NK-92 (cell line): ENCODE results near the gene CHRM3.
"Not testable (repeated sequence)": the region's sequence is repeated elsewhere in the genome, so short reads cannot be mapped to it uniquely, and the experiment has no call there.

Experiments
- DNase-seq: peaks from one replicate; lab custom pipeline; 2025; ENCODE audit not compliant: unreplicated experiment; lab: John Stamatoyannopoulos, UW

Gene CHRM3

DNA sequence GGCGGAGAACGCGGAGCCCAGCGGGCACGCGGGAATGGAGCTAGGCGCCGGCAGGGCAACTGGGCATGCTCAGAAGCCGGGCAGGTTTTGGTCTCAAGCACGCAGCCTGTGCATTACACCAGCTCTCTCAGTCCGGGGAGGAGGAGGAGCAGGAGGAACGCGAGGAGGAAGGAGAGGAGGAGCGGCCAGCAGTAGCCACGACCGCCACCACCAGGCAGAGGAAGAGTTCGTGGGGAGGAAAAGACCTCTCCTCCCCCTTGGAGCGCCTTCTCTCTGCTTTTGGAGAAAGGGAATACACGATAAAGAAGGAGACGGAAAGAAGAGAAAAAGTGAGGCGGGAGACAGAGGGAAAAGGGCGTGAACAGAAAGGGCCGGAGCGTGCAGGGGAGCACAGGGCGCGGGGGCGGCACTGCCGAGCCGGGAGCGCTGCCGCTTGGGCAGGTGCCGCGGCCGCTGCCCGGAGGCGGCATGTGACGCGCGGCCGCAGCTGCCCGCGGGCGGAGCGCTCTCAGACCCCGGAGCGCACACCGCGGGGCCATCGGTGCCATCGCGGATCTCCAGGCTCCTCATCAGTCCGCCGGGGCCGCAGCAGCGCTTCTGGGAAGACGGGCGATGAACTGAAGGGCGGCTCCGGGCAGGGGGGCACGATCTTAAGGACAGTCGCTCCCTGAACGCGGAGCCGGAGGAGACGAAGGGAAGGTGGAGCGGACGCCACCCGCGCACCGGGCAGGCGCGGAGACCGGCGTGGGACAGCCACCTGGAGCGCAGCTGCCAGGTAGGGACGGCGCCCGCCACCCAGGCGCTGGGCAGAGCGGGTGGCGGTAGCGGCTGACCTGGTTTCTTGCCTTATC is at the start of gene CHRM3:
TSS of gene CHRM3 (plus strand) at position 116 of the 851 bp plus-strand sequence. CDS start 520,884 bp downstream, outside the sequence.
- DNase-seq, result no peak

- DNase-seq, result no peak
These were observed 48.5 kb upstream of the CHRM3 start for GRCh38 chr1:239337799-239338430.

- DNase-seq, result no peak
These were observed 38.6 kb upstream of the CHRM3 start for GRCh38 chr1:239347776-239348175.

GRCh38 chr1:239348635-239349353 is 37.6 kb upstream of the CHRM3 start:
- DNase-seq, result no peak

DNA sequence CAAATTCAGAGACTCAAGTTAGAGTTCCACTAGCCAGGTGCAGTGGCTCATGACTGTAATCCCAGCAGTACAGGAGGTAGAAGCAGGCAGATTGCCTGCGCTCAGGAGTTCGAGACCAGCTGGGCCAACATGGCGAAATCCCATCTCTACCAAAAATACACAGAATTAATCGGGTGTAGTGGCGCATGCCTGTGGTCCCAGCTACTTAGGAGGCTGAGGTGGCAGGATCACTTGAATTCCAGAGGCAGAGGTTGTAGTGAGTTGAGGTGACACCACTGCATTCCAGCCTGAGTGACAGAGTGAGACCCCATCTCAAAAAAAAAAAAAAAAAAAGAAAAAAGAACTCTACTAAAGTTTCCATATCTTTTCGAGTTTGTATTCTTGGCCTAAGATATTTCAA is 36.7 kb upstream of the CHRM3 start:
- no peak for DNase-seq

DNA sequence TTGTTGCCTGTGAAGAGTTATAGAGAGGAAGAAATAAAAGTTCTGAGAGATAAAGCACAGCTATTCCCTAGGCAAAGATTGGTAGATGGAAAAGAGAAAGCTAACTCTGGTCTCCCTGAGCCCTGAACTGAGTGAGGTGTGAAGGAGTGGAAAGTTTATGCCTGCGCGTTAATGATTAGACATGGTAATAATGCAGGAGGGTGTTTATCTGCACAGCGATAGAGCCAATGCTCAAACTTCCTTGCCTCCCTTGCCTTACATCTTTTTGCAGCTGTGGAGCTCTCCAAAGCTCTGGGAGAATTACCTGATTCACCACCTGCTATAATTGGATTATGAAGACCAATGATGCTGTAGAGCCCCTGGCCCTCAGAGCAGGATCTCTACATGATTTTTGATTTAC is 32.8 kb upstream of the CHRM3 start:
- DNase-seq, result no peak

GRCh38 chr1:239354231-239354630 is 32.1 kb upstream of the CHRM3 start:
- DNase-seq, result no peak

DNA sequence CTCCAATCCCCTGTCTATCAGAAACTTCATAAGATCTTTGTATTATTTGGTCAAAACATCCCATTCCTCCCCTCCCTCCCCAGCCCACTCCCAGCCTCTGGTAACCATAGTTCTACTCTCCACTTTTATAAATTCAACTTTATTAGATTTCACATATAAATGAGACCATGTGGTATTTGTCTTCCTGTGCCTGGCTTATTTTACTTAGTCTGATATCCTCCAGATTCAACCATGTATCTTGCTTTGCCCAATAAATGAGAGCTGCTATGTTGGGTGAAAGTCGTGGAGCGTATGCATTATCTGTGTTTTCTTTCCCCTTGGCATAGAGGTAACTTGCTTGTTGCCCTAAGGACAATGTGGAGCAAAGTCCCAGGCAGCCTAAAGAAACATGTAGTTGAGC is 28.5 kb upstream of the CHRM3 start:
- DNase-seq, result no peak

DNA sequence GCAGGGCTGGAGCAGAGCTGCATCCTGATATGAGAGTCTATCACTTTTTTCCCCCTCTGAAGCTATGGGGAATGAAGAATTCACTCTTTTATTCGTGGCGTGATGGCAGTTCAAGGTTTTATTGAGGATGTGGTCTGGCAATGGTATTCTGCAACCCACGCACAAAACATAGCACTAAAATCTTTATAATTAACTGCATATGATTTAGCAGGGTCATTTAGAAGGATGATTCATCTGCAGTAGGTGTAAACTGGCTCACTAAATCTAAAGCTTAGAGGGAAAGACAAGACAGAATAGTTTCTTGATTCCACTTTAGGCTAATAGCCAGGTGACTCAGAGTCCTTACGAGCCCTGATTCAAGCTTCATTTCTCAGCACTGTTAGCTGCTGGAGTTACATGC is 25.0 kb upstream of the CHRM3 start:
- DNase-seq, result no peak

GRCh38 chr1:239363930-239364329 is 22.4 kb upstream of the CHRM3 start:
- no peak for DNase-seq

DNA sequence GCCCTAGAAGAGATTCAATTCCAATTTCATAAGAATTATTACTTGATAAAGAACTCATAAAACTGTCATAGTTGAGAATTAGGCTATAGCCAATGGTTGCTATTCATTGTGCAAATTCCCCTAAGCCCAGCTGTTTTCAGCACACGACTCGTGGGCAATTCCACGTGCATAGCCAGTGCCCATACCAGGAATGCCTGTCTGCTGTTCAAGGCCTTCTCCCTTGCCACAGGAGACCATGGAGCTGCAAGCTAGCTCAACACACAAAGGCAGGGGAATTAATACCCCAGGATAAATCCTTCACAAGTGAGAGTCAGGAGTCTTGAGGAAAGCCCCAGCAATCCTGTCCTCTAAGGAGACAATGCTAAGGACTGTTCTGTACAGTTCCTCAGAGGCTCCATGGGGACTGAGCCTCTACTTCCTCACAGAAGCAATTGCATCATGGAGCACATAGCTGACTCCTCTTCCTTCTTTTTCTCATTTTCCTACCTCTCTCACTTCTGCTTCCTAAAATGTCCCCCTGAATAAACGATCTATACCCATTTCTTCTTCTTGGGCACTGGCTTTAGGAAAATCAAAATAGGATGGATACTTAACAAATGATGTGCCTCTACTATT is 19.1 kb upstream of the CHRM3 start:
- DNase-seq, result no peak

DNA sequence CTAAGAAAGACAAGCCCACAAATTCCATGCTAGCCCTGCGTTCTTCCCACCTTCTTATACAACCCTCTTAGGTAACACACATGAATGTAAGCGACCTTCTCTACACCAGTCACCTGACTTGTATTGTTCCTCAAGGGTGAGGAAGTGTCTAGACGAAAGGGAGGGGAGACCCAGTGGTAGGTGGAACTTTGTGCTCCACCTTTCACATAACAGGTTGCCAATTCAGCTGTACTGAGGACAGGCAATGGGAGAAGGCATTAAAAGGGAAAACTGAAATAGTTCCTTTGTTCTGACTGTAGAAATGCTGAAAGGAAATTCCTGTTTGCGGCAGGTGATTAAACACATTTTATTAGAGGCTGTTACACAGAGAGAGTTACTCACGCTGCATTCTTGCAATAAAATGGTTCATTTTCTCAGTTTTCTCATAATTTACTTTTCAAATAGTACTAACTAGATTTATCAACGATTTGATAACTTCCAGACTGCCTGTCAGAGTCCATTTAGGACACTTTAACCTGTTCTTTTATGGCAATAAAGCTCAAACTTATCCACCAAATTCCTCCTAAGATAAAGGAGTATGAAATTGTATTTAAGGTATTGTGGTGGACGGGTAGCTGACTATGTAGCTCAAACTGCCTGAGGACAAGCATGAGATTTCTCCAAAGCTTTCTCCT is 17.8 kb upstream of the CHRM3 start:
- DNase-seq, result no peak

DNA sequence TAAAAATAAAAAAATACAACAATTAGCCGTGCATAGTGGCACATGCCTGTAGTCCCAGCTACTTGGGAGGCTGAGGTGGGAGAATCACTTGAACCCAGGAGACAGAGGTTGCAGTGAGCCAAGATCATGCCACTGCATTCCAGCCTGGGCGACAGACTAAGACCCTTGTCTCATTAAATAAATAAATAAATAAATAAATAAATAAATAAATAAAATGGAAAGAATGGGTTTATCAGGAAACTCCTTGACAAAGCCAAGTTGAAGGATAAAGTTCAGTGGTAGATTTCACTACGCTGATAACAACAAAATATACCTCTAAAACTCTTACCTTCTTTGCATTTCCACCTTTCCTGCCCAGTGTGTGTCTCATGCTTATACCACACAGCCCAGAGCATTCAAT is 15.5 kb upstream of the CHRM3 start:
- not testable (repeated sequence) for DNase-seq

GRCh38 chr1:239382666-239383065 is 3.7 kb upstream of the CHRM3 start:
- no peak for DNase-seq

- no peak for DNase-seq
These were observed 2.7 kb upstream of the CHRM3 start for GRCh38 chr1:239383714-239384113.

DNA sequence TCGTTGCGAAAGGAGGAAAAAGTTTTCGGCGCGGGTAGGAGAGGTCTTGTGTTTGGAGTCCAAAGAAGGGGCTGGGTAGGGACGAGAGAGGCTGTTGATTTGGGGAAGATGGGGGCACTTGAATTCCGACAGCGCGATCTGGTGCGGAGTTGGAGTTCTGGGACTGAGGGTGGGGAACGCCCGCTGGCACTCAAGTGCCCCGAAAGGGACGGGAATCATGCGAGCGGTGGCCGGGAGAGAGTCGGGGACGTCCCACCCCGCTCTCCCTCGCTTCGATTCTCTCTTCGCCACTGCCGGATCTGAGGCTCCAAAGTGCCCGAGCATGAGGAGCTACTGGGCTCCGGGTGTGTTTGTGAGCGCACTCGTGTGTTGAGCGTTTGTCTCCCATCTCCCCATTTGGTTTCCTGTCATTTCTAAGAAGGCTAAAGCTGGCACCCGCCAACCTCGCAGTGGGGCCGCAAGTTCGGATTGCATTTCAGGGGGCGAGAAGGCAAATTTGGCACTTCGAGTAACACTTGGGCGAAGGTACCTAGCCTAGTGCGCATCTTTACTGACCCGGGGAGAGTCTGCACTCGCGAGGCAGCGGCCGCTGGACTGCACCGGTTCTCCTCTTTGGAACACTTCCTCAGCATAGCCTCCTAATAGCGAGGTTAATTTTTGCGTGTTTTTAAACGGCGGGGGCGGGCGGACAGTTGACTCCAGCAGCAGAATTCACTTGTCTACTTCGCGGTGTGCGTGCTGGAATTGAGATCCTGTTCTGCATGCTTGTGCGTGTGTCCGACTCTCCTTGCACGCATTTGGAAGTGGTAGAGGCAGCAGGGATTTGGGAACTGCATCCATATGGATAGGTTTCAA is 1.2 kb downstream of the CHRM3 start:
- DNase-seq, result no peak

GRCh38 chr1:239388159-239388485 is 1.8 kb downstream of the CHRM3 start:
- DNase-seq, result no peak

GRCh38 chr1:239388578-239388977 is 2.2 kb downstream of the CHRM3 start:
- DNase-seq, result no peak

GRCh38 chr1:239389703-239390102 is 3.3 kb downstream of the CHRM3 start:
- no peak for DNase-seq

DNA sequence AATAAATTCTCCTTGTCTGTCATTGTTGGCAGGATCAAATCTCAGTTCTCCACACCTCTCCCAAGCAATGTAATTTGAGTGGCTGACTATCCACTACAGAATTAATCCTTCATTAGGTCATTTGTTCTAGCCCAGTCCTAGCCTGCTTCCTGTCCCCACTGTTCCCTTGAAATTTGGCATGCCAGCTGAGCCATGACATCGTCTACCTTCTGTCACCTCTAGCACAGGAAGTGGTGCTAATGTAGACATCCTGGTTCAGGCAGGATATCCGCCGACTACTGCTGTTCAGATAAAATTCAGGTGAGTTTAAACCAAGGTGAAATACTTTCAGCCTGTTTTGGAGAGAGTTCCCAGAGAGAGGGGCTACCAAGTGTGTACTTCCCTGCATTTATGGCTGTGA is 5.9 kb downstream of the CHRM3 start:
- DNase-seq, result no peak
